HL-60 (cell line): ENCODE results near the gene IGSF9.

Experiments used
- DNase-seq, 2 experiments: peaks; one replicate each; pipeline ENCODE4 v3.0.0-alpha.2; 2010 to 2020; ENCODE audit warnings: low read depth in 1 of 2, low spot score in 1 of 2
- H3K27ac ChIP-seq: fragments of 250-450 bp; sonication (Bioruptor Pico); replicated peaks from 2 replicates; pipeline ENCODE4 v1.5.1; 2020; ENCODE audit warnings: mild to moderate bottlenecking, moderate library complexity
- H3K27me3 ChIP-seq: fragments of 250-450 bp; sonication (Bioruptor Pico); 2 replicates; pipeline ENCODE4 v1.5.1; 2021; ENCODE audit warnings: mild to moderate bottlenecking, moderate library complexity; ENCODE audit not compliant: insufficient read depth, poor library complexity, severe bottlenecking
- H3K4me3 ChIP-seq: replicated peaks from 2 replicates; pipeline ENCODE4 v1.5.1; 2011; ENCODE audit warnings: mild to moderate bottlenecking, control low read depth, low read length; ENCODE audit not compliant: insufficient read depth
- CTCF ChIP-seq: IDR thresholded peaks from one replicate; pipeline ENCODE4 v1.5.1; 2011; ENCODE audit warnings: low read length, control low read depth, inconsistent platforms; ENCODE audit not compliant: insufficient read depth
- GABPA ChIP-seq: IDR thresholded peaks from 2 replicates; pipeline ENCODE4 v1.6.1; 2012; ENCODE audit warnings: low read depth
- POLR2AphosphoS5 ChIP-seq: IDR thresholded peaks from 2 replicates; pipeline ENCODE4 v1.6.1; 2012; ENCODE audit warnings: low read depth
- REST ChIP-seq: IDR thresholded peaks from 2 replicates; pipeline ENCODE4 v1.6.1; 2012; ENCODE audit warnings: low read depth; ENCODE audit not compliant: insufficient replicate concordance
- SPI1 ChIP-seq: IDR thresholded peaks from 2 replicates; pipeline ENCODE4 v1.6.1; 2012; ENCODE audit warnings: low read depth, mild to moderate bottlenecking, borderline replicate concordance

The IGSF9 gene

DNA sequence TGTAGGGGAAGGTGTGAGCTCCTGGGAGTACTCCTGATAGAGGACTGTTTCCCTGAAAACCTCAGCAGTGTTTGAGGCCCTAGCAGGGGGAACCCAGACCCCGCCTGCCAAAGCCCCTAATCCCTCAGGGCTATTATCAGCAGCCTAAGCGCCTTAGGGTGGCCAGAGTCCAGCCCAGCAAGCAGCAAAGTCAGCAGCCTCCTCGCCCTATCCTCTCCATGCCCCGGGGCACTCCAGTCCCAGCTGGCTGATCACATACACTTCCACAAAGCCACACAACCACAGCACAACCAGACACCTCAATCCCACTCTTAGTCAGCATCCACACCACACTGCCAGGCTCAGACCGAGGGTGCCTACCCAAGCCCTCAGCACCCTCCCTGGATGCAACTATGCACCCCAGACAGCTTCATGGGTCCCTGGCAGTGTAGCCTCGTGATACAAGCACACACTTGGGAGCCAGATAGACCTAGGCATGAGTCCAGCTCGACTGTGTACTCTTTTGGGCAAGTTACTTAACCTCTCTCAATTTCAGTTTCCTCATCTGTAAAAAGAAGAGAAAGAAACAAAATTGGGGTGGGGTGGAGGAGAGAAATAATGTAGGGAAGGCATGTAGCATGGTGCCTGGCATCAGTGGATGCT lies 7.1 kb downstream of the IGSF9 start:
- Histone ChIP-seq H3K27ac (no peak overlapping the region), H3K27me3 (no peaks in the 10 kb centered on the region), H3K4me3 (no peak overlapping the region)
- DNase-seq = no peak
- no peak for TF ChIP-seq SPI1
- TF ChIP-seq REST = no peak
- no peak for TF ChIP-seq POLR2AphosphoS5
- TF ChIP-seq GABPA = no peak
- TF ChIP-seq CTCF = no peak

GRCh38 chr1:159937054-159937750 lies 8.2 kb downstream of the IGSF9 start:
- H3K27me3 ChIP-seq = no peaks in the 10 kb centered on the region
- H3K4me3 ChIP-seq = peak overlapping the region; percentile 17
- TF ChIP-seq REST (no peak), POLR2AphosphoS5 (no peak), CTCF (no peak)
- peak in 1 of 2 experiments; percentile 45 for DNase-seq
- no peak overlapping the region for H3K27ac ChIP-seq

DNA sequence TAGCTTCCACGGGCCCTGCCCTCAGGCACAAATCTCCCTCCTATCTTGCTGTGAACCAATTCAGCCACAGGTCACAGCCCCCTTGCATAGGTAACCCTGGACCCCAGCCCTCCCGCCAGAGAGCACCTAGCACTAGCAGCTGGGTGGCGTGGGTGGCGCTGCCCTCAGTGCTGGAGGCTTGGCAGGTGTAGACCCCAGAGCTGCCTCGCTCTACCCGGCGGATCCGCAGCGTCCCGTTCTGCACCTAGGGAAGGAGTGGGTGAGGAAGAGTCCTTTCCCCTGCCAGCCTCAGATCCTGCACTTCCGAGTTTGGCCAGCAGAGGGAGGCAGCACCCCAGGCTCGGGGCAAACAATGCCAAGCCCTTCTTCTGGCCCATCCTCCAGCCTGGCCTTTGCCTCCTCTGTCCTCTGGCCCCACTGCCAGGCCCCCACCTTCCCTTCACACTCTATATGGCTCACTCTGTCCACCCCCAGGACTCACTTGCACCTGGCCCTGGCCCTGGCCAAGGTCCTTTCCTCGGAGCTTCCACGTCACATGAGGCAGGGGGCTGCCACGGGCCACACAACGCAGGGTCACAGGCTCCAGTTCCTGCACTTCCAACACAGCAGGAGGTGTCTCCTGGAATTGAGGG lies 9.0 kb downstream of the IGSF9 start:
- peak in 1 of 2 experiments; percentile 70 for DNase-seq
- no peak overlapping the region for H3K27ac ChIP-seq
- no peaks in the 10 kb centered on the region for H3K27me3 ChIP-seq
- H3K4me3 ChIP-seq = no peak overlapping the region
- TF ChIP-seq POLR2AphosphoS5 = no peak
- TF ChIP-seq GABPA = no peak
- peak; percentile 99 for TF ChIP-seq CTCF
- TF ChIP-seq REST = no peak
- peak; percentile 16; the same call in 1 of the 2 replicates for TF ChIP-seq SPI1
